NAMALWA (cell line): ENCODE measurements around the gene WT1.
"Not testable (repeated sequence)": the region's sequence is repeated elsewhere in the genome, so short reads cannot be mapped to it uniquely, and the experiment has no call there.

ENCODE experiments used
- DNase-seq: peaks from one replicate; pipeline ENCODE4 v3.0.0-alpha.2; 2015; ENCODE audit warnings: low spot score

WT1 gene

GRCh38 chr11:32386770-32387377, 48.5 kb downstream of the WT1 start:
- no peak for DNase-seq

GRCh38 chr11:32385998-32386397, 49.3 kb downstream of the WT1 start:
- no peak for DNase-seq

- no peak for DNase-seq
Observed at GRCh38 chr11:32382339-32383049, 52.8 kb downstream of the WT1 start.

- DNase-seq, result no peak
Observed at GRCh38 chr11:32381179-32381578, 54.2 kb downstream of the WT1 start.

GRCh38 chr11:32379719-32380118, 55.6 kb downstream of the WT1 start:
- DNase-seq, result no peak

- DNase-seq, result no peak
Observed at GRCh38 chr11:32375826-32376225, 59.5 kb downstream of the WT1 start.

GRCh38 chr11:32374261-32374711, 61.1 kb downstream of the WT1 start:
- DNase-seq, result peak; percentile 91

GRCh38 chr11:32369987-32370386, 65.4 kb downstream of the WT1 start:
- not testable (repeated sequence) for DNase-seq

GRCh38 chr11:32366666-32367065, 68.7 kb downstream of the WT1 start:
- DNase-seq, result no peak

GRCh38 chr11:32365192-32365591, 70.1 kb downstream of the WT1 start:
- no peak for DNase-seq

- DNase-seq, result no peak
Observed at GRCh38 chr11:32358729-32359128, 76.6 kb downstream of the WT1 start.

- no peak for DNase-seq
Observed at GRCh38 chr11:32353884-32354283, 81.5 kb downstream of the WT1 start.

GRCh38 chr11:32348502-32348901, 86.8 kb downstream of the WT1 start:
- no peak for DNase-seq

- DNase-seq, result no peak
Observed at GRCh38 chr11:32344946-32345345, 90.4 kb downstream of the WT1 start.

GRCh38 chr11:32343325-32344008, 91.9 kb downstream of the WT1 start:
- DNase-seq, result no peak

GRCh38 chr11:32341620-32342613, 93.4 kb downstream of the WT1 start:
- no peak for DNase-seq

GRCh38 chr11:32340181-32340580, 95.2 kb downstream of the WT1 start:
- no peak for DNase-seq
